ENCODE data around the gene GGCX. TPM values are rescaled to one million over a fixed set of nuclear protein-coding genes. Genes with fewer than 3 reads are reported as not detected.
A peak's percentile ranks its signal among the peaks of the same experiment; 100 is the strongest.

Gene GGCX
- total RNA-seq: 10 to 100 TPM; 21.3 to 21.7 (median 21.4) TPM
- total RNA-seq (2013): 16.7 TPM

DNA sequence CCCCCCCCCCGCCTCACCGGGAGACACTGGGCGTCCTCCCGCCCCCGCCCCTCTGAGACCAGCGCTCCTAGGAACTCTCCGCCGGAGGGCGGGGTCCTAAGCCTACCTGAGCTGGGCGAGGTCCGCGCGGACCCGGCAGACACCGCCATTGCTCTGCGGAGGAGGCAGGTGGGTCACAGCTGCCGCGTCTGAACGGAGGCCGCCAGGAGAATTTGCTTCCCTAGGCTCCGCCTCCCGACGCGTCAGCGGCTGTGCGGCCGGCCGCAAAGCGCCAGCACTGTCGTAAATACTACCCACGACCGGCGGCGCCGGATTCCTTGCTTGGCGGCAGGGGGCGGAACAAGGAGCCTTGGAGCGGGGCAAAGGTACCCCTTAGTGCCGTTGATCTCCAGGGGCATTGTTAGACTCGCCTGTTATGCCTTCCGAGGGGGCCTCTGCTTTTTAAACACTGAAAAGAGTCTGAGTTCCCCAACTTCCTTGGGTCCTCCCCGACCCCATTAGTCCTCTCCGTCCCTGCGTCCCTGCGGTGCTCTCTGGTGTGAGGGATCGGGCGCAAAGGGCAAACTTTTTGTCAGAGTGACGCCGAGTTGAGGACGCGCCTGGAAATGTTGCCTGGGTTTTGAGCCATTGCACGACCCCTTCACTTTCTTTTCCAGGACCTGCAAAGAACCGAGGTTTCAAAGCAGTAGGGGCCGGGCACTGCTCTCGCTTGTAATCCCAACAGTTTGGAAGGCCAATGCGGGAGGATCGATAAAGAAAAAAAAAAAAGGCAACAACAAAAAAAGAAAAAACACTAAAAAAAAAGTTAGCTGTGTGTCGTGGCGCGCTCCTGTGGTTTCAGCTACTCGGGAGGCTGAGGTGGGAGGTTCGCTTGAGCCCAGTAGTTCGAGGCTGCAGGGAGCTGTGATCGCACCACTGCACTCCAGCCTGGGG, at the start of gene GGCX:
GGCX (minus strand) TSS at position 214 of the 933 bp plus-strand sequence; CDS start at position 149, 65 bp downstream.
- Histone ChIP-seq H3K27ac (ENCODE audit: low read length) (peak within 1 kb of the TSS; percentile 71), H3K4me3 (ENCODE audit: low read length) (peak within 1 kb of the TSS; percentile 67), H3K9me3 (ENCODE audit: control insufficient read depth, insufficient read depth, low read length) (no peaks in the 10 kb centered on the region), H3K27me3 (ENCODE audit: control insufficient read depth, insufficient read depth, low read length) (no peaks in the 10 kb centered on the region), H3K36me3 (ENCODE audit: control insufficient read depth, insufficient read depth, low read length) (peaks cover under 1% of the 10 kb centered on the region), H3K4me1 (ENCODE audit: control insufficient read depth, insufficient read depth, low read length) (peaks cover 17% of the 10 kb centered on the region)
- ATAC-seq: peak; percentile 95 to 98 (median 95)
- no peaks in the 10 kb centered on the region for H3K9me3 Mint-ChIP-seq
- TF ChIP-seq, protein P1, sequence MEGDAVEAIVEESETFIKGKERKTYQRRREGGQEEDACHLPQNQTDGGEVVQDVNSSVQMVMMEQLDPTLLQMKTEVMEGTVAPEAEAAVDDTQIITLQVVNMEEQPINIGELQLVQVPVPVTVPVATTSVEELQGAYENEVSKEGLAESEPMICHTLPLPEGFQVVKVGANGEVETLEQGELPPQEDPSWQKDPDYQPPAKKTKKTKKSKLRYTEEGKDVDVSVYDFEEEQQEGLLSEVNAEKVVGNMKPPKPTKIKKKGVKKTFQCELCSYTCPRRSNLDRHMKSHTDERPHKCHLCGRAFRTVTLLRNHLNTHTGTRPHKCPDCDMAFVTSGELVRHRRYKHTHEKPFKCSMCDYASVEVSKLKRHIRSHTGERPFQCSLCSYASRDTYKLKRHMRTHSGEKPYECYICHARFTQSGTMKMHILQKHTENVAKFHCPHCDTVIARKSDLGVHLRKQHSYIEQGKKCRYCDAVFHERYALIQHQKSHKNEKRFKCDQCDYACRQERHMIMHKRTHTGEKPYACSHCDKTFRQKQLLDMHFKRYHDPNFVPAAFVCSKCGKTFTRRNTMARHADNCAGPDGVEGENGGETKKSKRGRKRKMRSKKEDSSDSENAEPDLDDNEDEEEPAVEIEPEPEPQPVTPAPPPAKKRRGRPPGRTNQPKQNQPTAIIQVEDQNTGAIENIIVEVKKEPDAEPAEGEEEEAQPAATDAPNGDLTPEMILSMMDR (IDR thresholded peaks at IDR 0.05): no peak
- DNase-seq: peak; percentile 86 to 97
- peak within 1 kb of the TSS; percentile 95 for H3K4me3 Mint-ChIP-seq
- H3K27me3 Mint-ChIP-seq (ENCODE audit: low read depth in 2 of 2): no peaks in the 10 kb centered on the region
- peak within 1 kb of the TSS; percentile 91 to 95 for H3K27ac Mint-ChIP-seq
- H3K36me3 Mint-ChIP-seq: no peaks in the 10 kb centered on the region
- intact Hi-C loops (cut with micrococcal nuclease): loop anchor here (1.0 to 5.0 kb wide), 4 partner anchors 41 to 233 kb away; partner anchors contain the start of genes C2orf68, ELMOD3, RETSAT and TMEM150A
- WGBS (ENCODE audit: insufficient coverage): 3% methylated on average over 63 of the region's 64 CpGs
- H3K4me1 Mint-ChIP-seq: peaks cover 19 to 24% of the 10 kb centered on the region in 2 donors

DNA sequence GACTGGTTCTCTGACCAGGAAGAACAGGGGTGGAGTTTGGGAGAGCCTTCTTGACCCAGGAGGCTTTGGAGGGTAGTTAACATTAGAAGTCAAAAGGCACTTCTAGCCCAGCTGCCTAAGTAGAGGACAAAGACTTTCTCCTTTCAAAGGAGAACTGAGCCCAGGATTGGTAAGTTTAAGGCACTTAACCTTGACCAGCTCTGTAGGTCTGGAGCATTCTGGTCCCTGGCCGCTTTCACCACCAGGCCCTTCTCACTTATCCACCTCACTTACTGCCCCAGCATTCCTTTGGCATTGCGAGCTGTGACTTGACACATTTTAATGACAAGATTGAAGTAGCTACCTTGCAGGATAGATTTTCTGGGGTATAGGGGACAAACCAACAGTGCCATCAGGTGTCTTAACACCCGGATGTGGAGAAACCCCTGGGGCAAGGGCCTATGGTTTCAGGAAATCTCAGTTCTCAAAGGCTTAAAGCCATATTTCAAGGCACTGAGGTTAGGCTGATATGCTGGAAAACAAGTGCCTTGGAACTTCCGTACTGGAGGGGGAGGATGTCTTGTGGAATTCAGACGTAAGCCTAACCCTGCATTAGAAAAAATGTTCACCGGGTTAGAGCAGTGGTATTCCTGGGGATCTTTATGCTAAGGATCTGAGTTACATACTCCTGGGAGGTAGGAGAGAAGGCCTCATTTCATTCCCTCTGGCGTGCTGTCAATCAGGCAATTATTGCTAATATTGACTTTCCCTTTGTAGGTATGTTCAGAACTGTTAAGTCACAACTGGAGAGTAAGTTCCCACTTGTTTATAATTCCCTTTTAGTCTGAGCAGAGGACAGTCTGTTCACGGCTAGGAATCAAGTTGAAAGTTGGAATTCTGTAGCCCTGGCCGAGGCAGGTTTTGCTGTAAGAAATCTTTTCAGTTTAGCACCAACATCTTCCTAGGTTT, 46.2 kb upstream of the GGCX start:
- Histone ChIP-seq H3K9me3 (ENCODE audit: control insufficient read depth, insufficient read depth, low read length) (no peaks in the 10 kb centered on the region), H3K4me1 (ENCODE audit: control insufficient read depth, insufficient read depth, low read length) (peaks cover 35% of the 10 kb centered on the region), H3K36me3 (ENCODE audit: control insufficient read depth, insufficient read depth, low read length) (peaks cover 16% of the 10 kb centered on the region), H3K27ac (ENCODE audit: low read length) (no peak overlapping the region), H3K27me3 (ENCODE audit: control insufficient read depth, insufficient read depth, low read length) (no peaks in the 10 kb centered on the region), H3K4me3 (ENCODE audit: low read length) (no peak overlapping the region)
- ATAC-seq (no peak), DNase-seq (no peak)
- no peaks in the 10 kb centered on the region for H3K9me3 Mint-ChIP-seq
- peaks cover 28 to 29% of the 10 kb centered on the region in 2 donors for H3K4me1 Mint-ChIP-seq
- no peaks in the 10 kb centered on the region for H3K27me3 Mint-ChIP-seq (ENCODE audit: low read depth in 2 of 2)
- H3K36me3 Mint-ChIP-seq: peaks cover 5% of the 10 kb centered on the region
- H3K4me3 Mint-ChIP-seq: no peak overlapping the region
- 96% methylated on average over 8 of the region's 9 CpGs for WGBS (ENCODE audit: insufficient coverage)
- TF ChIP-seq, protein P1 (IDR thresholded peaks at IDR 0.05): no peak
- intact Hi-C loops (cut with micrococcal nuclease): no loop called here
- peak overlapping the region in 1 of 2 donors; percentile 23 for H3K27ac Mint-ChIP-seq

DNA sequence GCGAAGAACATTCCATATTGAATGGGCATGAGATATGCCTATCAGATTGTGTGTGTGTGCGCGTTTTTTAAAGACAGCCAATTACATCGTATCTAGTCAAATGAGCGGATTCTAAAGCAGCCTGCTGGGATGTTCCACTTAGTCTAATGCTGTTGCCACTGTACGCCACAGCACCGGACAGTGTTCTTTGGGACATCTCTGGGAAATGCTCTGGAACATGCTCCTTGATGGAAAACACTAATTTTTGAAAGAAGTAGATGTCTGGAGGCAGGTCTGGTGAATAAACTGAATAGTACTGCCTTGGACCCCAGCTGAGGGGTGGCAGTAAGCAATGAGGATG, 44.8 kb upstream of the GGCX start:
- WGBS (ENCODE audit: insufficient coverage): 97% methylated on average over 7 of the region's 7 CpGs
- Mint-ChIP-seq H3K27ac (no peak overlapping the region), H3K4me1 (peaks cover 23 to 30% of the 10 kb centered on the region in 2 donors), H3K36me3 (peaks cover 5% of the 10 kb centered on the region), H3K9me3 (no peaks in the 10 kb centered on the region), H3K27me3 (ENCODE audit: low read depth in 2 of 2) (no peaks in the 10 kb centered on the region), H3K4me3 (no peak overlapping the region)
- intact Hi-C loops (cut with micrococcal nuclease): no loop called here
- Histone ChIP-seq H3K4me3 (ENCODE audit: low read length) (no peak overlapping the region), H3K27me3 (ENCODE audit: control insufficient read depth, insufficient read depth, low read length) (no peaks in the 10 kb centered on the region), H3K36me3 (ENCODE audit: control insufficient read depth, insufficient read depth, low read length) (peaks cover 16% of the 10 kb centered on the region), H3K4me1 (ENCODE audit: control insufficient read depth, insufficient read depth, low read length) (peaks cover 34% of the 10 kb centered on the region), H3K27ac (ENCODE audit: low read length) (no peak overlapping the region), H3K9me3 (ENCODE audit: control insufficient read depth, insufficient read depth, low read length) (no peaks in the 10 kb centered on the region)
- DNase-seq (no peak), ATAC-seq (no peak)
- TF ChIP-seq, protein P1 (IDR thresholded peaks at IDR 0.05): no peak

Data from natural killer cell (primary cell).